C4-2B (cell line): ENCODE data around the gene NT5DC2.

Source experiments
- ZFX ChIP-seq: fragments of 450-650 bp; IDR thresholded peaks from 2 replicates; pipeline ENCODE4 v1.6.1; 2017
- TF ChIP-seq, protein P1 (sequence below): fragments of 450-650 bp; conservative IDR thresholded peaks from 2 replicates; pipeline ENCODE4 v1.5.1; 2017; ENCODE audit warnings: mild to moderate bottlenecking

DNA sequence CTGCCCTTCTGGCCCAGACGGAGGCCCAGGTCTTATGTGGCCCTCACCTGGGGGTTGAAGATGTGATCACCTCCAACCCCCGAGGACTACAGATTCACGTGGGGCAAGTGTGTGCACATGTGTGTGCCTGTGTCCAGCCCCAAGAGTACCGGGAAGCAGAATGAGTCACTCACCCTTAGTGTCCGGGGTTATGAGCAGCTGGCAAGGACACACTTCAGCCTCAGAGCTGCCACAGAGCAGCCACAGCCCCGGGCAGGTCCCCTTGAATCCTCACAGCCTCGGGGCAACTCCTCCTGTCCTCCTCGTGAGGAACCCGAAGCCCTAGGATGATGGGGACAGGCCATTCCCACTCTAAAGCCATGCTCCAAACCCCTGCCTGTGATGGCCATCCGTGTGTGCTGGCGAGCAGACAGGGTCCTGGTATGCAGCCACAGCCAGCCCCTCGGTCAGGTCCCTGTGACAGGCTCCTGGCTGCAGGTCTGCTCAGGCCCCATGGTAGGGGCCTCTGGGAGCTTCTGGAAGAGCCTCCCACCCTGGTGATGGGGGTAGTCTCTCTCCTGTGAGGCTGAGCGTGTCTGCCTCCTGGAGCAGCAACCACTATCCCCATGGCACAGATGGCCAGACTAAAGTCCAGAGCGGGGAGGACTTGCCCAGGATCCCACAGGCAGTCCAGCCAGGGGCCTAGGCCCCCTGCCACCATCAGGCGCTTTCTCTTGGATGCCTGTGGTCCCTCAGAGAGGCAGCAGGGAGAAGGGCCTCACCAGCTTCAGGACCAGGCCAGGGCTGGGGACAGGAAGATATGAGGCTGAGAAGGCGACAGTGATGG lies 37.7 kb downstream of the NT5DC2 start:
- TF ChIP-seq, protein P1, sequence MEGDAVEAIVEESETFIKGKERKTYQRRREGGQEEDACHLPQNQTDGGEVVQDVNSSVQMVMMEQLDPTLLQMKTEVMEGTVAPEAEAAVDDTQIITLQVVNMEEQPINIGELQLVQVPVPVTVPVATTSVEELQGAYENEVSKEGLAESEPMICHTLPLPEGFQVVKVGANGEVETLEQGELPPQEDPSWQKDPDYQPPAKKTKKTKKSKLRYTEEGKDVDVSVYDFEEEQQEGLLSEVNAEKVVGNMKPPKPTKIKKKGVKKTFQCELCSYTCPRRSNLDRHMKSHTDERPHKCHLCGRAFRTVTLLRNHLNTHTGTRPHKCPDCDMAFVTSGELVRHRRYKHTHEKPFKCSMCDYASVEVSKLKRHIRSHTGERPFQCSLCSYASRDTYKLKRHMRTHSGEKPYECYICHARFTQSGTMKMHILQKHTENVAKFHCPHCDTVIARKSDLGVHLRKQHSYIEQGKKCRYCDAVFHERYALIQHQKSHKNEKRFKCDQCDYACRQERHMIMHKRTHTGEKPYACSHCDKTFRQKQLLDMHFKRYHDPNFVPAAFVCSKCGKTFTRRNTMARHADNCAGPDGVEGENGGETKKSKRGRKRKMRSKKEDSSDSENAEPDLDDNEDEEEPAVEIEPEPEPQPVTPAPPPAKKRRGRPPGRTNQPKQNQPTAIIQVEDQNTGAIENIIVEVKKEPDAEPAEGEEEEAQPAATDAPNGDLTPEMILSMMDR: no peak
- TF ChIP-seq ZFX: no peak
